ENCODE measurements around the gene SNTG2. TPM values are rescaled to one million over a fixed set of nuclear protein-coding genes. Genes with fewer than 3 reads are reported as not detected.

The SNTG2 gene
- total and polyA plus RNA-seq, 7 donors = 0.26 to 1.7 (median 0.73) TPM; not detected in 2

DNA sequence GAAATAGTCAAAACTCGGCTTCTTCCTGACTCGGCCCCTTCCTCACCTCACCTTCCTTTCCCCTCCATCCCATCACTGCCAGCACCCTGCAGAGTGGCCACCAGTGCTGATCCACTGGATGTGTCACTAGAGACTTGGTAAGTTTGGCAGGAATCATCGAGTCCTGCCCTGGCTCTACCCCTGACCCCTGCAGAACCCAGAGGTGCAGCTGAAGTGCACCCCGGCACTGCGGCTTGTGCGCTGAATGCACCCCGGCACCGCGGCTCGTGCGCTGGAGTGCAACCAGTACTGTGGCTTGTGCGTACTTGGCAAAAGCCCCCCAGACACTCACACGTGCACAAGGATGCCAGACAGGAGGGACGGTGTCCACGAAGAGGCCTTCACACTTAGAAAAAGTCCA lies 206.5 kb downstream of the SNTG2 start:
- Histone ChIP-seq H3K9me3 (no peaks in the 10 kb centered on the region), H3K4me3 (no peak overlapping the region), H3K36me3 (ENCODE audit: insufficient read depth in 1 of 2, low read depth in 1 of 2) (no peaks in the 10 kb centered on the region), H3K27me3 (ENCODE audit: insufficient read depth in 3 of 3, low read length in 2 of 3) (no peaks in the 10 kb centered on the region), H3K27ac (no peak overlapping the region), H3K4me1 (no peaks in the 10 kb centered on the region)
- 83 to 85% (median 83%) methylated on average over 15 of the region's 15 CpGs for WGBS, 3 donors
- DNase-seq (no peak), ATAC-seq (no peak)
- TF ChIP-seq, protein P1, sequence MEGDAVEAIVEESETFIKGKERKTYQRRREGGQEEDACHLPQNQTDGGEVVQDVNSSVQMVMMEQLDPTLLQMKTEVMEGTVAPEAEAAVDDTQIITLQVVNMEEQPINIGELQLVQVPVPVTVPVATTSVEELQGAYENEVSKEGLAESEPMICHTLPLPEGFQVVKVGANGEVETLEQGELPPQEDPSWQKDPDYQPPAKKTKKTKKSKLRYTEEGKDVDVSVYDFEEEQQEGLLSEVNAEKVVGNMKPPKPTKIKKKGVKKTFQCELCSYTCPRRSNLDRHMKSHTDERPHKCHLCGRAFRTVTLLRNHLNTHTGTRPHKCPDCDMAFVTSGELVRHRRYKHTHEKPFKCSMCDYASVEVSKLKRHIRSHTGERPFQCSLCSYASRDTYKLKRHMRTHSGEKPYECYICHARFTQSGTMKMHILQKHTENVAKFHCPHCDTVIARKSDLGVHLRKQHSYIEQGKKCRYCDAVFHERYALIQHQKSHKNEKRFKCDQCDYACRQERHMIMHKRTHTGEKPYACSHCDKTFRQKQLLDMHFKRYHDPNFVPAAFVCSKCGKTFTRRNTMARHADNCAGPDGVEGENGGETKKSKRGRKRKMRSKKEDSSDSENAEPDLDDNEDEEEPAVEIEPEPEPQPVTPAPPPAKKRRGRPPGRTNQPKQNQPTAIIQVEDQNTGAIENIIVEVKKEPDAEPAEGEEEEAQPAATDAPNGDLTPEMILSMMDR (IDR thresholded peaks at IDR 0.05) = no peak
- intact Hi-C loops (cut with DNase I) = no loop called here

DNA sequence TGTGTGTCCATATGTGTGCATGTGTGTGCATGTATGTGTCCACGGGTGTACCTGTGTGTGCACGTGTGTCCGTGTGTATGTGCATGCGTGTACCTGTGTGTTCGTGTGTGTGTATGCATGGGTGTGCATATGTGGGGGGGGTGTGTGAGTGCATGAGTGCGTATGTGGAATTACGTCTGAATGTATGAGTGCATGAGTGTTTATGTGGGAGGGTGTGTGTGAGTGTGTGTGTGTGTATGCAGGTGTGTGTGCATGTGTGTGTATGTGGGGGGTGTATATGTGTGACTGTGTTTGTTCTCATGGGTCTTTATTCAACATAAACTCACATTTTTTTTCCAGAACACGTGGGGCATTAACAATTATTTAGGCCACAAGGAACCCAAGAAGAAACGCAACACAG lies 208.4 kb downstream of the SNTG2 start:
- TF ChIP-seq, protein P1 (IDR thresholded peaks at IDR 0.05) = no peak
- no peaks in the 10 kb centered on the region for H3K4me1 ChIP-seq
- intact Hi-C loops (cut with DNase I) = no loop called here
- H3K4me3 ChIP-seq = no peak overlapping the region
- DNase-seq (no peak), ATAC-seq (no peak)
- H3K9me3 ChIP-seq = no peaks in the 10 kb centered on the region
- no peaks in the 10 kb centered on the region for H3K36me3 ChIP-seq (ENCODE audit: insufficient read depth in 1 of 2, low read depth in 1 of 2)
- H3K27me3 ChIP-seq (ENCODE audit: insufficient read depth in 3 of 3, low read length in 2 of 3) = no peaks in the 10 kb centered on the region
- WGBS, 3 donors = 79 to 81% (median 79%) methylated on average over 9 of the region's 9 CpGs
- H3K27ac ChIP-seq = no peak overlapping the region

DNA sequence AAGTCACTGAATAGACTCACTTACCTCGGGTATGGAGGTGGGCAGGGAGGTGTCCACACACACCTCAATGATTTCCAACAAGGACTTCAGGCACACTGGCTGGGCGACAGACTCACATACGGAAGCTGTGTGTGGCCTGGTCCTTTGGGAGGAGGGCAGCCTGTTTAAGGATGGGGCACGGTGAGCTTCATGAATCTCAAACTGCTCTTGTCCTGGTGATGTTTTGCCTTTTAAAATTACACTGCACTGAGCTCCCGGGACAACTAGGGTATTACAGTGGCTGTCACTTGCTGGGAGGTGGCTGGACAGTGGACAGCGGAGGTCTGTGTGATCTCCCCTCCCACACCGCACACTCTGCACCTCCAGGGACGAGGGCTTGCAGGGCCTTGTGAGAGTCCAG lies 211.6 kb downstream of the SNTG2 start:
- no peak overlapping the region for H3K27ac ChIP-seq
- DNase-seq (no peak), ATAC-seq (no peak)
- no peaks in the 10 kb centered on the region for H3K4me1 ChIP-seq
- no peaks in the 10 kb centered on the region for H3K9me3 ChIP-seq
- no peaks in the 10 kb centered on the region for H3K36me3 ChIP-seq (ENCODE audit: insufficient read depth in 1 of 2, low read depth in 1 of 2)
- TF ChIP-seq, protein P1 (IDR thresholded peaks at IDR 0.05) = no peak
- H3K4me3 ChIP-seq = no peak overlapping the region
- intact Hi-C loops (cut with DNase I) = no loop called here
- WGBS, 3 donors = 85 to 88% (median 87%) methylated on average over 8 of the region's 8 CpGs
- no peaks in the 10 kb centered on the region for H3K27me3 ChIP-seq (ENCODE audit: insufficient read depth in 3 of 3, low read length in 2 of 3)

DNA sequence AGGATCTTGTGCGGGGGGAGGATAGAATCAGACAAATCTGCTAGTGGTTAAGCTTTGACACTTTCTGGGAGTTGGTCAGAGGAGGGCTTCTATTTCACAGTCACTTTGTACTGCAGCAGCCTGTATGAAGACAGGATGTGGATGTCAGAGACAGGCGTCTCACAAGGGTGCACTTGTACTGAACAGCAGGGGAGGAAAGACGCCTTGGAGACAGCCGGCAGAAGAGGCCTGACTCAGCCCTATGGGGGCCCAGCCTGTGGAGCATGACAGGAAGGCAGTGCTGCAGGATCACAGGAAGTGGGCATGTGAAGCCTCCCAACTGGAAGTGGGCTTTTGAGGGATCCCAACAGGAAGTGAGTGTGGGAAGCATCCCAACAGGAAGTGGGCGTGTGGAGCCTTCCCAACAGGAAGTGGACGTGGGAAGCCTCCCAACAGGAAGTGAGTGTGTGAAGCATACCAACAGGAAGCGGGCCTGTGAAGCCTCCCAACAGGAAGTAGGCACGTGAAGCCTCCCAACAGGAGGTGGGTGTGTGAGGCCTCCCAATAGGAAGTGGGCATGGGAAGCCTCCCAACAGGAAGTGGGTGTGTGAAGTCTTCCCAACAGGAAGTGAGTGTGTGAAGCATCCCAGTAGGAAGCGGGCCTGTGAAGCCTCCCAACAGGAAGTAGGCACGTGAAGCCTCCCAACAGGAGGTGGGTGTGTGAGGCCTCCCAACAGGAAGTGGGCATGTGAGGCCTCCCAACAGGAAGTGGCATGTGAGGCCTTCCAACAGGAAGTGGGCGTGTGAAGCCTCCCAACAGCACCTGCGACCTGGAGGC lies 212.3 kb downstream of the SNTG2 start:
- no peak overlapping the region for H3K27ac ChIP-seq
- ATAC-seq = peak in 1 of 4 donors; percentile 30
- 67 to 75% (median 73%) methylated on average over 12 of the region's 12 CpGs for WGBS, 3 donors
- no peaks in the 10 kb centered on the region for H3K36me3 ChIP-seq (ENCODE audit: insufficient read depth in 1 of 2, low read depth in 1 of 2)
- H3K27me3 ChIP-seq (ENCODE audit: insufficient read depth in 3 of 3, low read length in 2 of 3) = no peaks in the 10 kb centered on the region
- H3K9me3 ChIP-seq = no peaks in the 10 kb centered on the region
- no peaks in the 10 kb centered on the region for H3K4me1 ChIP-seq
- TF ChIP-seq, protein P1 (IDR thresholded peaks at IDR 0.05) = no peak
- intact Hi-C loops (cut with DNase I) = no loop called here
- H3K4me3 ChIP-seq = no peak overlapping the region
- DNase-seq = no peak

DNA sequence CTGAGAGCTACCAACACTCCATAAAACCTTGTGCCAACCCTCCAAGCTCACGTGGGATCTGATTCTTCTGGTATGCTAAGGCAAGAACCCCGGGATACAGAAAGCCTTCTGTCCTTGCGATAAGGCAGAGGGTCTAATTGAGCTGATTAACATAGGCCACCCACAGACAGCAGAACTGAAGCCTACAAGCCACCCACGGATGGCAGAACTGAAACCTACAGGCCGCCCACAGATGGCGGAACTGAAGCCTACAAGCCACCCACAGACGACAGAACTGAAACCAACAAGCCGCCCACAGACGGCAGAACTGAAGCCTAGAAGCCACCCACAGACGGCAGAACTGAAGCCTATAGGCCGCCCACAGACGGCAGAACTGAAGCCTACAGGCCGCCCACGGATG lies 216.3 kb downstream of the SNTG2 start:
- DNase-seq = no peak
- no peak overlapping the region for H3K4me3 ChIP-seq
- peaks cover 0 to 2% (median 0%) of the 10 kb centered on the region in 3 donors for H3K27me3 ChIP-seq (ENCODE audit: insufficient read depth in 3 of 3, low read length in 2 of 3)
- intact Hi-C loops (cut with DNase I) = no loop called here
- 91 to 93% (median 92%) methylated on average over 14 of the region's 14 CpGs for WGBS, 3 donors
- ATAC-seq = no peak
- no peak overlapping the region for H3K27ac ChIP-seq
- no peaks in the 10 kb centered on the region for H3K9me3 ChIP-seq
- TF ChIP-seq, protein P1 (IDR thresholded peaks at IDR 0.05) = no peak
- no peaks in the 10 kb centered on the region for H3K36me3 ChIP-seq (ENCODE audit: insufficient read depth in 1 of 2, low read depth in 1 of 2)
- no peaks in the 10 kb centered on the region for H3K4me1 ChIP-seq
